Smooth muscle cell (in vitro differentiated cells): ENCODE data around the gene AMIGO2. TPM values are rescaled to one million over a fixed set of nuclear protein-coding genes. Genes with fewer than 3 reads are reported as not detected.

ENCODE experiments used
- DNase-seq: peaks from one replicate; lab custom pipeline; 2025; ENCODE audit not compliant: unreplicated experiment; lab: John Stamatoyannopoulos, UW
- H2AFZ ChIP-seq: fragments of 200-600 bp; sonication (generic); 2 replicates; pipeline ENCODE4 v1.6.0; 2016; ENCODE audit warnings: antibody characterized with exemption, low read depth, mild to moderate bottlenecking
- H3F3A ChIP-seq: fragments of 200-600 bp; sonication (generic); 2 replicates; pipeline ENCODE4 v1.6.0; 2017; ENCODE audit warnings: antibody characterized with exemption, low read depth
- H3K27ac ChIP-seq: fragments of 200-600 bp; sonication (generic); 2 replicates; pipeline ENCODE4 v1.5.1; 2016; ENCODE audit warnings: low read depth, mild to moderate bottlenecking
- H3K27me3 ChIP-seq: fragments of 200-600 bp; sonication (generic); 2 replicates; pipeline ENCODE4 v1.6.1; 2016; ENCODE audit warnings: low read depth, mild to moderate bottlenecking
- H3K36me3 ChIP-seq: fragments of 200-600 bp; sonication (generic); 2 replicates; pipeline ENCODE4 v1.5.1; 2016; ENCODE audit warnings: low read depth
- H3K4me1 ChIP-seq: fragments of 200-600 bp; sonication (generic); 2 replicates; pipeline ENCODE4 v1.5.1; 2016; ENCODE audit warnings: low read depth
- H3K4me2 ChIP-seq: fragments of 200-600 bp; sonication (generic); 2 replicates; pipeline ENCODE4 v1.6.0; 2016; ENCODE audit warnings: mild to moderate bottlenecking
- H3K4me3 ChIP-seq: fragments of 200-600 bp; sonication (generic); 2 replicates; pipeline ENCODE4 v1.5.1; 2016; ENCODE audit warnings: mild to moderate bottlenecking
- H3K79me2 ChIP-seq: fragments of 200-600 bp; sonication (generic); 2 replicates; pipeline ENCODE4 v1.6.0; 2016; ENCODE audit warnings: low read depth, mild to moderate bottlenecking
- H3K9ac ChIP-seq: fragments of 200-600 bp; sonication (generic); 2 replicates; pipeline ENCODE4 v1.6.0; 2016; ENCODE audit warnings: low read depth
- H3K9me3 ChIP-seq: fragments of 200-600 bp; sonication (generic); replicated peaks from 2 replicates; pipeline ENCODE4 v1.5.1; 2016; ENCODE audit warnings: low read depth
- H4K20me1 ChIP-seq: fragments of 200-600 bp; sonication (generic); 2 replicates; pipeline ENCODE4 v1.6.0; 2016; ENCODE audit warnings: low read depth
- CTCF ChIP-seq: fragments of 200-600 bp; sonication (generic); IDR thresholded peaks from 2 replicates; pipeline ENCODE4 v1.5.1; 2017; ENCODE audit warnings: borderline replicate concordance, mild to moderate bottlenecking, antibody characterized with exemption; ENCODE audit not compliant: insufficient read depth, poor library complexity, severe bottlenecking
- WGBS: methylation state at CpG from one replicate; pipeline ENCODE4 v1.1.7; 2016; ENCODE audit warnings: low lambda C conversion rate; 5-methylcytosine and 5-hydroxymethylcytosine counted together
- polyA plus RNA-seq: library from polyadenylated mRNA; unstranded; fragments of >200 nt; fragmentation: Nextera tagmentation; extraction: Ambion mirVana; gene quantifications from 2 replicates; pipeline ENCODE4 v1.2.1, GENCODE V29; 2016
- total RNA-seq: library from RNA; depleted of rRNA; stranded (reverse); fragments of >200 nt; gene quantifications from 2 replicates; pipeline ENCODE4 v1.2.3, GENCODE V29; 2014

AMIGO2 gene
- total and polyA plus RNA-seq, 2 experiments from 2014 or later, result 30.4 to 59.6 TPM

- TF ChIP-seq CTCF, result no peak
- H3K27ac ChIP-seq, result peak overlapping the region; percentile 83
- H3K4me1 ChIP-seq, result peaks cover 37% of the 10 kb centered on the region
- no peak for DNase-seq
- WGBS, result 14% methylated on average over 6 of the region's 6 CpGs
- peaks cover 13% of the 10 kb centered on the region for H3F3A ChIP-seq
- no peak overlapping the region for H3K4me3 ChIP-seq
- H2AFZ ChIP-seq, result no peak overlapping the region
- H3K9ac ChIP-seq, result peak overlapping the region; percentile 57
- no peaks in the 10 kb centered on the region for H3K79me2 ChIP-seq
- H3K36me3 ChIP-seq, result no peaks in the 10 kb centered on the region
- H3K27me3 ChIP-seq, result no peaks in the 10 kb centered on the region
- peak overlapping the region; percentile 73 for H3K4me2 ChIP-seq
- H4K20me1 ChIP-seq, result no peaks in the 10 kb centered on the region
- no peaks in the 10 kb centered on the region for H3K9me3 ChIP-seq
These were observed 6.1 kb upstream of the AMIGO2 start for GRCh38 chr12:47085815-47086252.

GRCh38 chr12:47084172-47084571 is 4.4 kb upstream of the AMIGO2 start:
- Histone ChIP-seq H3K4me3 (no peak overlapping the region), H3K27ac (peak overlapping the region; percentile 83), H3K79me2 (no peaks in the 10 kb centered on the region), H3F3A (peaks cover 19% of the 10 kb centered on the region), H4K20me1 (no peaks in the 10 kb centered on the region), H3K36me3 (no peaks in the 10 kb centered on the region), H2AFZ (no peak overlapping the region), H3K27me3 (no peaks in the 10 kb centered on the region), H3K4me2 (peak overlapping the region; percentile 33), H3K9me3 (no peaks in the 10 kb centered on the region), H3K4me1 (peaks cover 37% of the 10 kb centered on the region), H3K9ac (peak overlapping the region; percentile 57)
- no peak for DNase-seq
- no peak for TF ChIP-seq CTCF
- WGBS, result 96% methylated on average over 1 of the region's 1 CpG

- H3K4me2 ChIP-seq, result peak overlapping the region; percentile 33
- H2AFZ ChIP-seq, result no peak overlapping the region
- no peaks in the 10 kb centered on the region for H3K27me3 ChIP-seq
- no peak overlapping the region for H3K9ac ChIP-seq
- no peaks in the 10 kb centered on the region for H3K36me3 ChIP-seq
- H3F3A ChIP-seq, result peaks cover 19% of the 10 kb centered on the region
- H3K27ac ChIP-seq, result peak overlapping the region; percentile 79
- H3K4me3 ChIP-seq, result no peak overlapping the region
- 62% methylated on average over 7 of the region's 7 CpGs for WGBS
- peaks cover 6% of the 10 kb centered on the region for H3K79me2 ChIP-seq
- peaks cover 34% of the 10 kb centered on the region for H3K4me1 ChIP-seq
- no peaks in the 10 kb centered on the region for H3K9me3 ChIP-seq
- peaks cover 3% of the 10 kb centered on the region for H4K20me1 ChIP-seq
- no peak for TF ChIP-seq CTCF
- DNase-seq, result no peak
These were observed 3.2 kb upstream of the AMIGO2 start for GRCh38 chr12:47082796-47083621.

- Histone ChIP-seq H3K79me2 (peaks cover 14% of the 10 kb centered on the region), H2AFZ (no peak overlapping the region), H3K36me3 (no peaks in the 10 kb centered on the region), H3K4me1 (peaks cover 27% of the 10 kb centered on the region), H4K20me1 (peaks cover 9% of the 10 kb centered on the region), H3K9me3 (no peaks in the 10 kb centered on the region), H3F3A (peaks cover 19% of the 10 kb centered on the region), H3K27ac (peak overlapping the region; percentile 79), H3K4me2 (peak overlapping the region; percentile 83), H3K27me3 (no peaks in the 10 kb centered on the region), H3K9ac (no peak overlapping the region), H3K4me3 (no peak overlapping the region)
- no peak for TF ChIP-seq CTCF
- DNase-seq, result no peak
- 76% methylated on average over 3 of the region's 3 CpGs for WGBS
These were observed 2.5 kb upstream of the AMIGO2 start for GRCh38 chr12:47082283-47082682.
